Amygdala (tissue), 56 donors: Measurements from ENCODE around the gene C1orf116.

Source experiments
- DNase-seq, 56 donors: peaks; one replicate each; lab custom pipeline; 2025; lab: John Stamatoyannopoulos, UW

Gene C1orf116

GRCh38 chr1:207003210-207003609 is 29.3 kb downstream of the C1orf116 start:
- no peak for DNase-seq

GRCh38 chr1:207002724-207003146 is 29.8 kb downstream of the C1orf116 start:
- no peak for DNase-seq

- no peak for DNase-seq
These were observed 30.9 kb downstream of the C1orf116 start for GRCh38 chr1:207001492-207002245.

GRCh38 chr1:207000651-207001291 is 31.8 kb downstream of the C1orf116 start:
- DNase-seq = no peak

- no peak for DNase-seq
These were observed 33.7 kb downstream of the C1orf116 start for GRCh38 chr1:206998816-206999215.

GRCh38 chr1:206992790-206993189 is 39.8 kb downstream of the C1orf116 start:
- DNase-seq = no peak

GRCh38 chr1:206987873-206988272 is 44.7 kb downstream of the C1orf116 start:
- DNase-seq = no peak

- no peak for DNase-seq
These were observed 45.7 kb downstream of the C1orf116 start for GRCh38 chr1:206986885-206987284.

GRCh38 chr1:206986402-206986801 is 46.2 kb downstream of the C1orf116 start:
- DNase-seq = no peak

- no peak for DNase-seq
These were observed 47.3 kb downstream of the C1orf116 start for GRCh38 chr1:206985162-206985749.

GRCh38 chr1:206982216-206982615 is 50.3 kb downstream of the C1orf116 start:
- peak in 39 of 56 donors; percentile 1 to 79 (median 28) for DNase-seq

- DNase-seq = peak in 1 of 56 donors; percentile 2
These were observed 53.0 kb downstream of the C1orf116 start for GRCh38 chr1:206979379-206980043.

- DNase-seq = no peak
These were observed 54.3 kb downstream of the C1orf116 start for GRCh38 chr1:206978259-206978658.

- DNase-seq = no peak
These were observed 57.2 kb downstream of the C1orf116 start for GRCh38 chr1:206975306-206975705.

- no peak for DNase-seq
These were observed 58.4 kb downstream of the C1orf116 start for GRCh38 chr1:206974140-206974539.

GRCh38 chr1:206972728-206973127 is 59.8 kb downstream of the C1orf116 start:
- no peak for DNase-seq

GRCh38 chr1:206971029-206971655 is 61.4 kb downstream of the C1orf116 start:
- no peak for DNase-seq

- DNase-seq = no peak
These were observed 62.1 kb downstream of the C1orf116 start, which contains the start of gene FCAMR for GRCh38 chr1:206970446-206970845. FCAMR (minus strand) TSS chr1:206970460; CDS start chr1:206970125, 335 bp downstream.

GRCh38 chr1:206969090-206969489 is 63.5 kb downstream of the C1orf116 start:
- no peak for DNase-seq
